ENCODE measurements around the gene CHN1.

The CHN1 gene

GRCh38 chr2:174919947-174920595 lies 85.1 kb downstream of the CHN1 start:
- DNase-seq: no peak

- DNase-seq: no peak
Measured at GRCh38 chr2:174918886-174919526, 86.2 kb downstream of the CHN1 start.

GRCh38 chr2:174916270-174916930 lies 88.8 kb downstream of the CHN1 start:
- no peak for DNase-seq

GRCh38 chr2:174914853-174915760 lies 90.1 kb downstream of the CHN1 start:
- DNase-seq: no peak

GRCh38 chr2:174908284-174908683 lies 96.9 kb downstream of the CHN1 start:
- DNase-seq: no peak

- DNase-seq: no peak
Measured at GRCh38 chr2:174903264-174903556, 102.0 kb downstream of the CHN1 start.

GRCh38 chr2:174902506-174903263 lies 102.5 kb downstream of the CHN1 start:
- peak; percentile 47 for DNase-seq

- no peak for DNase-seq
Measured at GRCh38 chr2:174901075-174901474, 104.1 kb downstream of the CHN1 start.

- no peak for DNase-seq
Measured at GRCh38 chr2:174897286-174897685, 107.9 kb downstream of the CHN1 start.

GRCh38 chr2:174893018-174893417 lies 112.2 kb downstream of the CHN1 start:
- DNase-seq: no peak

- no peak for DNase-seq
Measured at GRCh38 chr2:174892546-174892945, 112.6 kb downstream of the CHN1 start.

- no peak for DNase-seq
Measured at GRCh38 chr2:174888646-174889271, 116.4 kb downstream of the CHN1 start.

- no peak for DNase-seq
Measured at GRCh38 chr2:174888146-174888545, 117.0 kb downstream of the CHN1 start.

GRCh38 chr2:174882416-174882815 lies 122.8 kb downstream of the CHN1 start:
- no peak for DNase-seq

GRCh38 chr2:174881678-174882077 lies 123.5 kb downstream of the CHN1 start:
- DNase-seq: no peak

GRCh38 chr2:174878537-174879147 lies 126.5 kb downstream of the CHN1 start:
- DNase-seq: peak; percentile 18

- no peak for DNase-seq
Measured at GRCh38 chr2:174877751-174878150, 127.4 kb downstream of the CHN1 start.

GRCh38 chr2:174877301-174877700 lies 127.9 kb downstream of the CHN1 start:
- no peak for DNase-seq

- no peak for DNase-seq
Measured at GRCh38 chr2:174874085-174874484, 131.1 kb downstream of the CHN1 start.

- DNase-seq: no peak
Measured at GRCh38 chr2:174873471-174873870, 131.7 kb downstream of the CHN1 start.

- DNase-seq: no peak
Measured at GRCh38 chr2:174870787-174871186, 134.4 kb downstream of the CHN1 start.

- no peak for DNase-seq
Measured at GRCh38 chr2:174868878-174869277, 136.3 kb downstream of the CHN1 start.

Data from hematopoietic multipotent progenitor cell treated with erythropoietin and hydrocortisone succinate and interleukin-3 and kit ligand, for 6 days (in vitro differentiated cells).